LNCaP clone FGC (cell line): Measurements from ENCODE around the gene SLC2A13.
A peak's percentile ranks its signal among the peaks of the same experiment; 100 is the strongest.

Experiments used
- DNase-seq: peaks from one replicate; pipeline ENCODE4 v3.0.0-alpha.2; 2011; ENCODE audit warnings: low read depth
- H3K4me3 ChIP-seq: 2 replicates; pipeline ENCODE4 v1.5.1; 2011; ENCODE audit warnings: mild to moderate bottlenecking, low read depth, low read length, control low read depth
- TF ChIP-seq, protein P1 (sequence below): IDR thresholded peaks from 2 replicates; pipeline ENCODE4 v1.5.1; 2012; ENCODE audit warnings: mild to moderate bottlenecking; ENCODE audit not compliant: control insufficient read depth, insufficient read depth; ENCODE audit errors: extremely low read depth

Gene SLC2A13

DNA sequence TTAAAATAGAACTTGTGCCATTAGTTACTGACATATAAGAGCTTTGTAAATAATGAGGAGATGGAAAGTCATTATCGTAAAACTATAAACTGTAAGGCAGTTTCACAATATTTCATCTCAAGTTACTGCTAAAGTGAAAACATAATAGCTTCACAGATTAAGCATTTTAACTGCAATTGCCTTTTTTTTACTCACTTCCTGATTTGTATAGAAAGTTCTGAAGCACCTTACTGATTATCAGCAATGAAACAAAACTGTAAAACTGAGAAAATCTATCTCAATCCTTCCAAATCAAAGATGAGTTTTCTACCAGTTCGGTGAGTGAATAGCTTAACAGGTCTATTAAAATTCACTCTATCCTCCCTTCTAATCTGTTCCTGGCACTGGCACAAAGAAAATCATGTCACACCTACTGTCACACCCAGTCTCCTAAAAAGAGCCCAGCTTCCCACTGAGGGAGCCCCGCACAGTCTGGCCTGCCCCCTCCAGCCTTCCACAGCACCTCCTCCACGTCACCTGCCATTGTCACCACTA lies 324.9 kb downstream of the SLC2A13 start:
- no peak for DNase-seq
- TF ChIP-seq, protein P1, sequence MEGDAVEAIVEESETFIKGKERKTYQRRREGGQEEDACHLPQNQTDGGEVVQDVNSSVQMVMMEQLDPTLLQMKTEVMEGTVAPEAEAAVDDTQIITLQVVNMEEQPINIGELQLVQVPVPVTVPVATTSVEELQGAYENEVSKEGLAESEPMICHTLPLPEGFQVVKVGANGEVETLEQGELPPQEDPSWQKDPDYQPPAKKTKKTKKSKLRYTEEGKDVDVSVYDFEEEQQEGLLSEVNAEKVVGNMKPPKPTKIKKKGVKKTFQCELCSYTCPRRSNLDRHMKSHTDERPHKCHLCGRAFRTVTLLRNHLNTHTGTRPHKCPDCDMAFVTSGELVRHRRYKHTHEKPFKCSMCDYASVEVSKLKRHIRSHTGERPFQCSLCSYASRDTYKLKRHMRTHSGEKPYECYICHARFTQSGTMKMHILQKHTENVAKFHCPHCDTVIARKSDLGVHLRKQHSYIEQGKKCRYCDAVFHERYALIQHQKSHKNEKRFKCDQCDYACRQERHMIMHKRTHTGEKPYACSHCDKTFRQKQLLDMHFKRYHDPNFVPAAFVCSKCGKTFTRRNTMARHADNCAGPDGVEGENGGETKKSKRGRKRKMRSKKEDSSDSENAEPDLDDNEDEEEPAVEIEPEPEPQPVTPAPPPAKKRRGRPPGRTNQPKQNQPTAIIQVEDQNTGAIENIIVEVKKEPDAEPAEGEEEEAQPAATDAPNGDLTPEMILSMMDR = no peak
- no peak overlapping the region for H3K4me3 ChIP-seq

DNA sequence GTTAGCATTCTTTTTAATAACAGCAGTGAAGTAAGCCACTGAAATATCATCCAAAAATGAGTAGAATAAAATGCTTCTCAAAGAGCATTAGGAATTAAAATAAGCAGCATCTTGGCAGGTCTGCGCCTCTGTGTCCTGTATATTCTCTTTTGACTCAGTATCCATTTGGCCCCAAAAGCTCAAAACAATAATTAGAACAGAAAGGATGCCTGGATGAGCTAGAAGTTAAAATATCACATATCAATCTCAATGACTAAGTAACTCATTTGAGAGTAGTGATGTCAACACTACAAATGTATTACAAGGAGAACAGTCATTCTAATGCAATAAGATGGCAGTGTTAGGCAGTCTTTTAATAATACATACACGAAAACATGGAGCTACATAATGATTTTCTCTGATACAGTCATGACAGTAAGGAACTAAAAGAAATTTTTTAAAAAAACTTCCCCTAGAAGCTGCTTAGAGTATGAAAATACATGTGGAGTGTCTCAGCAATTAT lies 325.4 kb downstream of the SLC2A13 start:
- H3K4me3 ChIP-seq = no peak overlapping the region
- TF ChIP-seq, protein P1 = no peak
- DNase-seq = no peak

DNA sequence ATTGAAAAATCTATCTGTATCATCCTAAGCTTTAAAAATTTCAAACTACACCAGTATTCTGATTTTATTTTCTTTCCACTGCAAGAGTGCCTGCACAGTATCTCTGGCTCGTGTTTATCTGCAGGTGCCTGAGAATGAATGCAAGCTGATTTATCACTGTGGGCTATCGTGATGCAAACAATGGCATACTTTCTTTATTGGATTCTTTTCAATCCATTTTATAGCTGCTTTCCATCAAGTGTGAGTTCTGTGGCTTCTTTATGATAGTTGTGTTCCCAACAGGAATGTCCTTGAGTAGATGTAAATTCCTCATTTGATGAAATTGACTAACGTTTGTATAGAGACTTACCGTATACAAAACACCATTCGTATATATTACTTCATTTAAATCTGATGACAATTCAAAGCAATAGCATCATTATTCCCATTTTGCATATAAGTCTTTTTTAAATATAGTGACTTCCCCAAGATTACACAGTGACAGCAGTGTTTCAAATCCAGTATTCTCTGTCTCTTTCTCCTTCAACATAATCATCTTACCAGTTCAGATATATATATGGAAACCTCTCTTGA lies 326.0 kb downstream of the SLC2A13 start:
- TF ChIP-seq, protein P1 = no peak
- no peak for DNase-seq
- no peak overlapping the region for H3K4me3 ChIP-seq

DNA sequence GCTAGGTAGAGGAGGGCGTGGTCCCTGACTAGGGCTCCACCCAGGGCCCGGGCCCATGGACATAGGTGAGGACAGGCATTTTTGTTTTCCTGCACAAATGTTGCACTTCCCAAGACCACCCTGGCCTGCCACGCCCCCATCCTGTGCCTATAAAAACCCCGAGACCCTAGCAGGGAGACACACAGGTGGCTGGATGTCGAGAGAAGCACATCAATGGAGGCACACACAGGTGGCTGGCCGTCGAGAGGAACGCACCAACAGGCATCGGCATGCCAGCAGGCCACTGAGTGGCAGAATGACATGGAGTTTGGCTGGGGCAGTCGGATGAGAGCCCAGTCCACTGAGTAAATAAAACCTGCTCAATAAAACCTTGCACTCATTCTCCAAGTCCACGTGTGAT lies 328.4 kb downstream of the SLC2A13 start:
- no peak overlapping the region for H3K4me3 ChIP-seq
- TF ChIP-seq, protein P1 = peak; percentile 32; the same call in 1 of the 2 replicates
- DNase-seq = peak; percentile 38

DNA sequence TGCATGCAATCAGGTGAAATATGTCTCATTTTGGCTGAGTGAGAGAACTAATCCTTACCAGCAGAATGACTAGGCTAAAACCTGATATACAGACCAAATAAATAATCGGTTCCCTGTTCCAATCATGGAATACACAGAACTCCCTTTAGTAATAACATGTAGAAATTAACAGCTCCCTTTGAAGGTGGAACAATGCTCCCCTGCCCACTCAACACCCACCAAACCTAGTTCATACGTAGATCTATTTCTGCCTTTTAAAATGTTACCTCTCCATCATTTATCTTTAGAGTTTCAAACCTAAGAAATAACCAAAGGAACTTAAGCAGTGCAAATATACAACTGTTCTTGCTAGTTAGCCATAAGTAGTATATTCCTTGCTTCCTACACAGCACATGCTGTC lies 332.6 kb downstream of the SLC2A13 start:
- DNase-seq = no peak
- no peak overlapping the region for H3K4me3 ChIP-seq
- TF ChIP-seq, protein P1 = no peak

DNA sequence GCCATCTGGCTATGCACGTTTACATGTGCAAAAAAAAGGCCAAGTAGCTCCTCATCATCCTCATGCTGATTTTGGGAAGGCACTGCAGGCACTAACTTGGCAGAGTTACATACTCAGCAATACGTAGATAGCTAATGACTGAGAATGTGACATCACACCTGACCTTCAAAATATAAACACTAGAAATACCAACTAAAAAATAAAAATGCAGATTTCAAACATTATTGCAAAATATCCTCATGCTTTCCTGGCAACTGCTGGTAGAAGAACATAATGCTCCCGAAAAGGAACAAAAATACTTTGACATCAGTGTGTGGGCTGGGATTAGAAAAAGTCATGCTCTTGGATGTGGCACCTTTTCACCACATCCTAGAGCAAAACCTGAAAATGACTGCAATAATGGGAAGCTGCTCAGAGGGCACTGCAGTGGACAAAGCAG lies 333.0 kb downstream of the SLC2A13 start:
- TF ChIP-seq, protein P1 = no peak
- DNase-seq = no peak
- no peak overlapping the region for H3K4me3 ChIP-seq

DNA sequence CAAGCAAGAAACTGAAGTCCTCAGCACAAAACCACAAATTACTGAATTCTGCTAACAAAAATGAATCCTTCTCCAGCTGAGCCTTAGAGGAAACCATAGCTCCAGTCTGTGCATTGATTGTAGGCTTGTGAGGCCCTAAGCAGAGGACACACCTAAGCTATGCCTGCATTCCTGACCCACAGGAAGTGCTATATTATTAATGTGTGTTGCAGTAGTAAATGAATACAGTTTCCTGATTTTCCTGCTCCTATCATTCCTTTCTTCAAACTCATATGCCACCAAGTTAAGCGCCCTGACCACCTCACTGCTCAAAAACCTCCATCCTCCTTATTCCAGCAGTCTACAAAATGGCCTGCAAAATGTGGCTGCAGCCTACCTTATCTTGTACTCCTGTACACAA lies 334.4 kb downstream of the SLC2A13 start:
- no peak overlapping the region for H3K4me3 ChIP-seq
- TF ChIP-seq, protein P1 = no peak
- no peak for DNase-seq
